ENCODE measurements around the gene SIAH1. TPM values are rescaled to one million over a fixed set of nuclear protein-coding genes. Genes with fewer than 3 reads are reported as not detected.

SIAH1 gene
- total and polyA plus RNA-seq, 2 donors from 2014 or later, result 12.7 to 26.8 TPM

GRCh38 chr16:48365025-48365600 is 20.1 kb downstream of the SIAH1 start:
- no peaks in the 10 kb centered on the region for H3K9me3 ChIP-seq (ENCODE audit: control insufficient read depth in 2 of 3, insufficient read depth in 1 of 3, low read length in 3 of 3)
- TF ChIP-seq CTCF (IDR thresholded peaks at IDR 0.05; ENCODE audit: borderline replicate concordance, extremely low read depth, insufficient read depth), result no peak
- peaks cover 0 to 3% (median 0%) of the 10 kb centered on the region in 3 donors for H3K36me3 ChIP-seq (ENCODE audit: control insufficient read depth in 2 of 3, insufficient read depth in 3 of 3, low read length in 3 of 3)
- FAIRE-seq (no peak), DNase-seq (peak in 1 of 5 donors; percentile 13)
- H3K9ac ChIP-seq (ENCODE audit: low read length in 3 of 3), result peak overlapping the region in 2 of 3 donors; percentile 11 to 47
- intact Hi-C loops (cut with DNase I), result no loop called here
- H3K27ac ChIP-seq (ENCODE audit: low read depth in 2 of 2, low read length in 2 of 2), result peak overlapping the region; percentile 56 to 71
- H3K27me3 ChIP-seq (ENCODE audit: control insufficient read depth, insufficient read depth, low read length), result no peaks in the 10 kb centered on the region
- H3K4me1 ChIP-seq (ENCODE audit: control insufficient read depth in 2 of 3, insufficient read depth in 2 of 3, low read depth in 1 of 3, low read length in 3 of 3), result peaks cover 0 to 22% (median 0%) of the 10 kb centered on the region in 3 donors
- H3K4me3 ChIP-seq (ENCODE audit: low read length in 3 of 3), result peak overlapping the region; percentile 30 to 65 (median 53)

- no peak overlapping the region for H3K4me3 ChIP-seq (ENCODE audit: low read length in 3 of 3)
- no peaks in the 10 kb centered on the region for H3K9me3 ChIP-seq (ENCODE audit: control insufficient read depth in 2 of 3, insufficient read depth in 1 of 3, low read length in 3 of 3)
- TF ChIP-seq CTCF (IDR thresholded peaks at IDR 0.05; ENCODE audit: borderline replicate concordance, extremely low read depth, insufficient read depth), result no peak
- H3K4me1 ChIP-seq (ENCODE audit: control insufficient read depth in 2 of 3, insufficient read depth in 2 of 3, low read depth in 1 of 3, low read length in 3 of 3), result peaks cover 0 to 19% (median 0%) of the 10 kb centered on the region in 3 donors
- H3K9ac ChIP-seq (ENCODE audit: low read length in 3 of 3), result no peak overlapping the region
- intact Hi-C loops (cut with DNase I), result no loop called here
- no peak for FAIRE-seq
- no peak for DNase-seq
- H3K27me3 ChIP-seq (ENCODE audit: control insufficient read depth, insufficient read depth, low read length), result no peaks in the 10 kb centered on the region
- peaks cover 0 to 6% (median 0%) of the 10 kb centered on the region in 3 donors for H3K36me3 ChIP-seq (ENCODE audit: control insufficient read depth in 2 of 3, insufficient read depth in 3 of 3, low read length in 3 of 3)
- H3K27ac ChIP-seq (ENCODE audit: low read depth in 2 of 2, low read length in 2 of 2), result no peak overlapping the region
Measured at GRCh38 chr16:48361540-48362144, 23.6 kb downstream of the SIAH1 start.

GRCh38 chr16:48361012-48361411 is 24.2 kb downstream of the SIAH1 start:
- Histone ChIP-seq H3K27ac (ENCODE audit: low read depth in 2 of 2, low read length in 2 of 2) (no peak overlapping the region), H3K9me3 (ENCODE audit: control insufficient read depth in 2 of 3, insufficient read depth in 1 of 3, low read length in 3 of 3) (no peaks in the 10 kb centered on the region)
- no peak for FAIRE-seq

More at GRCh38 chr16:48361012-48361411, 24.2 kb downstream of the SIAH1 start:
- no peak overlapping the region for H3K4me3 ChIP-seq (ENCODE audit: low read length in 3 of 3)
- H3K27me3 ChIP-seq (ENCODE audit: control insufficient read depth, insufficient read depth, low read length), result no peaks in the 10 kb centered on the region
- no peak for DNase-seq
- intact Hi-C loops (cut with DNase I), result no loop called here
- H3K36me3 ChIP-seq (ENCODE audit: control insufficient read depth in 2 of 3, insufficient read depth in 3 of 3, low read length in 3 of 3), result peaks cover 0 to 6% (median under 1%) of the 10 kb centered on the region in 3 donors
- H3K9ac ChIP-seq (ENCODE audit: low read length in 3 of 3), result no peak overlapping the region
- H3K4me1 ChIP-seq (ENCODE audit: control insufficient read depth in 2 of 3, insufficient read depth in 2 of 3, low read depth in 1 of 3, low read length in 3 of 3), result peaks cover 0 to 16% (median 3%) of the 10 kb centered on the region in 3 donors
- TF ChIP-seq CTCF (IDR thresholded peaks at IDR 0.05; ENCODE audit: borderline replicate concordance, extremely low read depth, insufficient read depth), result no peak

Measured in kidney (tissue), 14 donors.